A549 treated with AZD9567 at 1 μM for 4 hours (cell line): ENCODE measurements around the gene CTSL. TPM values are rescaled to one million over a fixed set of nuclear protein-coding genes. Genes with fewer than 3 reads are reported as not detected.

ENCODE experiments used
- total RNA-seq: library from RNA; stranded (reverse); fragments of 200-300 nt; extraction: Qiagen RNA extraction; gene quantifications from 5 replicates; pipeline ENCODE4 v1.2.3, GENCODE V29; 2022; ENCODE audit not compliant: insufficient read depth

CTSL gene
- total RNA-seq, result 645 to 680 TPM (median 673 TPM) in 5 replicates

DNA sequence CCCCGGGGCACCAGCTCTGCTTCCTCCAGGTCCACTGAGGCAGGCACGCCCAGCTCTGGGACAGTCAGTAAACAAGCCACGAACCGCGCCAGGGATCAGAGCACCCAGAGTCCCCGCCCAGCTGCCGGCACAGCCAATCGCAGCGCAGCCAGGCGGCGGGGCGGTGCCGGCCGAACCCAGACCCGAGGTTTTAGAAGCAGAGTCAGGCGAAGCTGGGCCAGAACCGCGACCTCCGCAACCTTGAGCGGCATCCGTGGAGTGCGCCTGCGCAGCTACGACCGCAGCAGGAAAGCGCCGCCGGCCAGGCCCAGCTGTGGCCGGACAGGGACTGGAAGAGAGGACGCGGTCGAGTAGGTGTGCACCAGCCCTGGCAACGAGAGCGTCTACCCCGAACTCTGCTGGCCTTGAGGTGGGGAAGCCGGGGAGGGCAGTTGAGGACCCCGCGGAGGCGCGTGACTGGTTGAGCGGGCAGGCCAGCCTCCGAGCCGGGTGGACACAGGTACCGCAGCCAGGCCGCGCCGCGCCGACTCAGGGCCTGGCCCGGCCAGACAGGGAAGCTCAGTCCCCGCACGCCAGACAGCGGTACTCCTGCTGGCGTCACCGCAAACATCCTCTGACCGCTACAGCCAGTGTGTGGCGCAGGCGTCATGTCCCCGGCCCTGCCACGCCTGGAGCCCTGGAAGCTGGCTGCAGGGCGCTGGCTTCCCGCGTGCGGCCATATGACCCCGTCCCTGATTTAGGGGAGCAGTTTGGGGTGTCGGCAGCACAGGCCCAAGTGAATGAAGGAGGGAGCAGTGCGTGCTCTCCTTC, at the start of gene CTSL:
CTSL (plus strand) TSS at position 220 of the 810 bp plus-strand sequence. CDS start 1,485 bp downstream, outside the sequence.

Other genes with a start within 250 kb of the CTSL start
- 13.8 to 20.3 TPM (median 20.1 TPM) in 5 replicates for gene DAPK1, start 228.3 kb upstream of the CTSL start, total RNA-seq
- 0.01 TPM in 1 of 5 replicates, not detected in the others for gene SPATA31E1, start 156.8 kb downstream of the CTSL start, total RNA-seq
- gene SPATA31C1, start 191.8 kb downstream of the CTSL start, total RNA-seq, result not detected in 5 replicates
- 6.5 to 7.0 TPM (median 6.6 TPM) in 5 replicates for gene CDK20, start 248.4 kb downstream of the CTSL start, total RNA-seq